Transverse colon (tissue), 4 donors: ENCODE measurements around the gene CDC45.

Experiments used
- CTCF ChIP-seq, 5 experiments: fragments of 200-600 bp in 3 of 5; fragments of 450-650 bp in 2 of 5; sonication (generic) in 3 of 5; IDR thresholded peaks; 1 replicate in 2 of 5; 2 replicates in 3 of 5; pipeline ENCODE4 v1.5.1; 2016 to 2017; ENCODE audit warnings: antibody characterized with exemption in 5 of 5, inconsistent platforms in 3 of 5, mild to moderate bottlenecking in 2 of 5, moderate library complexity in 1 of 5
- POLR2A ChIP-seq: fragments of 450-650 bp; IDR thresholded peaks from one replicate; pipeline ENCODE4 v1.6.1; 2016; ENCODE audit warnings: antibody characterized with exemption, mild to moderate bottlenecking, moderate library complexity
- POLR2AphosphoS5 ChIP-seq, 3 donors: sonication (generic); formaldehyde crosslinking; IDR thresholded peaks; one replicate each; pipeline ENCODE4 v1.6.1; 2016; ENCODE audit warnings: antibody characterized with exemption in 3 of 3

DNA sequence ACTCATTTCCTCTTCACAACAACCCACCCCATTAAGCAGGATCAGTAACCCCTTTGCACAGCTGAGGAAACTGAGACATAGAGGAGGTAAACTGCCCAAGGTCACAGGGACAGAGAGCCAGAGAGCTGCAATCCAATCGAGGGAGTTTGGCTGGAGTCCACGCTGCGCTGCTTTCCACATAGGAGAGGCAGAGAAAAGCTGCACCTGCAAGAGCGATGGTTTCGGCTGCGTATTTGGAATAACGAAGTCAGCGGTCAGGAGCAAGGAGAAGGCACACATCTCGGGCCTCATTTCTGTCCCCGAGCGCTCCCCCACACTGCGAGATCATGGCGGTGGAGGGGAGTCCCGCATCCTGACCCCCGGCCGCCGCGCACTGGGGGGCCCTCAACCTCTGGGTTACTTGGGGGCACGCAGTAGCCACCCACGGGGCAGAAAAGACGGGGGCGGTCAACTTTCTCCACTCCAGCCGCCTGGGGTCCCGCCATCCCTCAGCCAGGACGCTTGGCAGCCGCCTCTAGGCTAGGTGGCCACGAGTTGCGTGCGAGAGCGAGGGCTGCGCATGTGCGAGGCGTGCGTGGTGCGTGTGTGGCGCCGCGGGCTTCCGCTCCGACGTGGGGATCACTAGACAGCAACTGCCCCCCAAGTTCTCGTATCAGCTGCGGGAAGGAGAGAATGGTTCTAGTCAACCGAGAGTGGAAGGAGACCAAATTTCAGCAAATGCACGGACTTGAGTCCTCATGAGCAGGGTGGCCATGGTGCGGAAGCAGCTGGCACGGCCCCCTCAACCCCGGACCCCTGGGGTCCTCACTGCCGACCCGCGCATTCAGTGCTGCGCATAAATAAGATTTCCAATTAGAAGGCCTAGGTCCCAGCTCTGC is 86.8 kb downstream of the CDC45 start:
- TF ChIP-seq POLR2AphosphoS5 (IDR thresholded peaks at IDR 0.05) (no peak), CTCF (IDR thresholded peaks at IDR 0.05) (no peak), POLR2A (no peak)
